Measurements from ENCODE around the gene CADM2.

CADM2 gene

GRCh38 chr3:85572426-85572825 is 613.6 kb downstream of the CADM2 start:
- DNase-seq (ENCODE audit: low spot score) = no peak

- DNase-seq (ENCODE audit: low spot score) = no peak
These were observed 614.2 kb downstream of the CADM2 start for GRCh38 chr3:85572978-85573377.

GRCh38 chr3:85574006-85574705 is 615.4 kb downstream of the CADM2 start:
- DNase-seq (ENCODE audit: low spot score) = no peak

- DNase-seq (ENCODE audit: low spot score) = peak; percentile 64
These were observed 617.4 kb downstream of the CADM2 start for GRCh38 chr3:85576091-85576690.

- DNase-seq (ENCODE audit: low spot score) = no peak
These were observed 618.0 kb downstream of the CADM2 start for GRCh38 chr3:85576697-85577200.

GRCh38 chr3:85584779-85585356 is 626.1 kb downstream of the CADM2 start:
- no peak for DNase-seq (ENCODE audit: low spot score)

- no peak for DNase-seq (ENCODE audit: low spot score)
These were observed 627.2 kb downstream of the CADM2 start for GRCh38 chr3:85586018-85586417.

GRCh38 chr3:85589145-85589544 is 630.4 kb downstream of the CADM2 start:
- no peak for DNase-seq (ENCODE audit: low spot score)

GRCh38 chr3:85591451-85591850 is 632.7 kb downstream of the CADM2 start:
- no peak for DNase-seq (ENCODE audit: low spot score)

GRCh38 chr3:85592256-85592655 is 633.5 kb downstream of the CADM2 start:
- no peak for DNase-seq (ENCODE audit: low spot score)

GRCh38 chr3:85594676-85595075 is 635.9 kb downstream of the CADM2 start:
- no peak for DNase-seq (ENCODE audit: low spot score)

- no peak for DNase-seq (ENCODE audit: low spot score)
These were observed 644.6 kb downstream of the CADM2 start for GRCh38 chr3:85603378-85603777.

GRCh38 chr3:85604641-85605040 is 645.9 kb downstream of the CADM2 start:
- DNase-seq (ENCODE audit: low spot score) = no peak

GRCh38 chr3:85605066-85605465 is 646.3 kb downstream of the CADM2 start:
- DNase-seq (ENCODE audit: low spot score) = no peak

- DNase-seq (ENCODE audit: low spot score) = no peak
These were observed 667.9 kb downstream of the CADM2 start for GRCh38 chr3:85626662-85627061.

GRCh38 chr3:85627932-85628331 is 669.1 kb downstream of the CADM2 start:
- no peak for DNase-seq (ENCODE audit: low spot score)

- DNase-seq (ENCODE audit: low spot score) = no peak
These were observed 672.3 kb downstream of the CADM2 start for GRCh38 chr3:85631070-85631469.

GRCh38 chr3:85632921-85633320 is 674.1 kb downstream of the CADM2 start:
- DNase-seq (ENCODE audit: low spot score) = no peak

GRCh38 chr3:85652360-85652759 is 693.6 kb downstream of the CADM2 start:
- no peak for DNase-seq (ENCODE audit: low spot score)

- no peak for DNase-seq (ENCODE audit: low spot score)
These were observed 701.7 kb downstream of the CADM2 start for GRCh38 chr3:85660451-85660850.

GRCh38 chr3:85662462-85662861 is 703.7 kb downstream of the CADM2 start:
- no peak for DNase-seq (ENCODE audit: low spot score)

- DNase-seq (ENCODE audit: low spot score) = no peak
These were observed 709.0 kb downstream of the CADM2 start for GRCh38 chr3:85667744-85668143.

GRCh38 chr3:85670634-85671205 is 711.9 kb downstream of the CADM2 start:
- DNase-seq (ENCODE audit: low spot score) = no peak

All from activated CD4-positive, alpha-beta T cell treated with anti-CD3 and anti-CD28 coated beads, Interleukin-2, Interleukin-4, amounts not matched to agents 100 ng/mL and 50 ng/mL, durations not matched to agents 16 hours and 8 hours (primary cell).